ENCODE measurements around the gene CAMTA1. TPM values are rescaled to one million over a fixed set of nuclear protein-coding genes. Genes with fewer than 3 reads are reported as not detected.
"Not testable (repeated sequence)": the region's sequence is repeated elsewhere in the genome, so short reads cannot be mapped to it uniquely, and the experiment has no call there.

Gene CAMTA1
- total and polyA plus RNA-seq, 4 donors, result 18.0 to 93.5 (median 35.8) TPM

DNA sequence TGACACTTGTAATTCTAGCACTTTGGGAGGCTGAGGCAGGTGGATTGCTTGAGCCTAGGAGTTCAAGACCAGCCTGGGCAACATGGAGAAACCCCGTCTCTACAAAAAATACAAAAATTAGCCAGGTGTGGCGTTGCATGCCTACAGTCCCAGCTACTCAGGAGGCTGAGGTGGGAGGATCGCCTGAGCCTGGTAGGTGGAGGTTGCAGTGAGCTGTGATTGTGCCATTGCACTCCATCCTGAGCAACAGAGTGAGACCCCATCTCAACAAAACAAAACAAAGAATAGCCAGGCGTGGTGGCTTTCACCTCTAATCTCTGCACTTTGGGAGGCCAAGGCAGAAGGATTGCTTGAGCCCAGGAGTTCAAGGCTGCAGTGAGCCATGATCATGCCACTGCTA is 922.8 kb downstream of the CAMTA1 start:
- H3K27me3 ChIP-seq (ENCODE audit: control insufficient read depth in 4 of 4, insufficient read depth in 4 of 4, low read length in 3 of 4); DNase-seq (ENCODE audit: low spot score); H3K9ac ChIP-seq (ENCODE audit: low read depth in 1 of 2, low read length in 2 of 2); H3K9me3 ChIP-seq (ENCODE audit: control insufficient read depth in 4 of 4, low read length in 3 of 4); H3K27ac ChIP-seq (ENCODE audit: low read depth in 1 of 2, low read length in 2 of 2); H3K36me3 ChIP-seq (ENCODE audit: control insufficient read depth in 4 of 4, insufficient read depth in 3 of 4, low read depth in 1 of 4, low read length in 3 of 4); H3K4me3 ChIP-seq (ENCODE audit: low read depth in 1 of 3, low read length in 3 of 3): not testable (repeated sequence)
- H3K4me1 ChIP-seq (ENCODE audit: control insufficient read depth in 4 of 4, insufficient read depth in 4 of 4, low read length in 3 of 4), result peaks cover 0 to 17% (median 6%) of the 10 kb centered on the region in 4 donors
- WGBS, result 92% methylated on average over 4 of the region's 4 CpGs

DNA sequence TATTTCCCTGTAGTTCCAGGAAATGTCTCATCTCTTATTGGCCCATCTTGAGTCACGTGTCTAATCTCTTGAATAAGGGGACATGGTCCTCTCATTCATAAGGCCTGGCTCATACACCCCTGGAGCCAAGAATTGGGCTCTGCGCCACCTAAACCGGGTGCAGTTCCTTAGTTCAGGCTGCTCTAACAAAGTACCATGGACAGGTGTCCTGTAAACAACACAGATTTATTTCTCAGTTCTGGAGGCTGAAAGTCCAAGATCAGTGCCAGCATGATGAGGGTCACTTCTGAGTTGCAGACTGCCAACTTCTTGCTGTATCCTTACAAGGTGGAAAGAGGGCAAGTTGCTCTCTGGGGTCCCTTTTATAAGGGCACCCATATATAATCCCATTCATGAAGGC is 925.6 kb downstream of the CAMTA1 start:
- Histone ChIP-seq H3K9me3 (ENCODE audit: control insufficient read depth in 4 of 4, low read length in 3 of 4) (no peaks in the 10 kb centered on the region), H3K4me1 (ENCODE audit: control insufficient read depth in 4 of 4, insufficient read depth in 4 of 4, low read length in 3 of 4) (no peaks in the 10 kb centered on the region), H3K36me3 (ENCODE audit: control insufficient read depth in 4 of 4, insufficient read depth in 3 of 4, low read depth in 1 of 4, low read length in 3 of 4) (no peaks in the 10 kb centered on the region), H3K27ac (ENCODE audit: low read depth in 1 of 2, low read length in 2 of 2) (no peak overlapping the region), H3K9ac (ENCODE audit: low read depth in 1 of 2, low read length in 2 of 2) (no peak overlapping the region), H3K27me3 (ENCODE audit: control insufficient read depth in 4 of 4, insufficient read depth in 4 of 4, low read length in 3 of 4) (peaks cover 0 to 3% (median 1%) of the 10 kb centered on the region in 4 donors), H3K4me3 (ENCODE audit: low read depth in 1 of 3, low read length in 3 of 3) (no peak overlapping the region)
- WGBS, result 73% methylated on average over 3 of the region's 3 CpGs
- no peak for DNase-seq (ENCODE audit: low spot score)
- TF ChIP-seq, protein P1, sequence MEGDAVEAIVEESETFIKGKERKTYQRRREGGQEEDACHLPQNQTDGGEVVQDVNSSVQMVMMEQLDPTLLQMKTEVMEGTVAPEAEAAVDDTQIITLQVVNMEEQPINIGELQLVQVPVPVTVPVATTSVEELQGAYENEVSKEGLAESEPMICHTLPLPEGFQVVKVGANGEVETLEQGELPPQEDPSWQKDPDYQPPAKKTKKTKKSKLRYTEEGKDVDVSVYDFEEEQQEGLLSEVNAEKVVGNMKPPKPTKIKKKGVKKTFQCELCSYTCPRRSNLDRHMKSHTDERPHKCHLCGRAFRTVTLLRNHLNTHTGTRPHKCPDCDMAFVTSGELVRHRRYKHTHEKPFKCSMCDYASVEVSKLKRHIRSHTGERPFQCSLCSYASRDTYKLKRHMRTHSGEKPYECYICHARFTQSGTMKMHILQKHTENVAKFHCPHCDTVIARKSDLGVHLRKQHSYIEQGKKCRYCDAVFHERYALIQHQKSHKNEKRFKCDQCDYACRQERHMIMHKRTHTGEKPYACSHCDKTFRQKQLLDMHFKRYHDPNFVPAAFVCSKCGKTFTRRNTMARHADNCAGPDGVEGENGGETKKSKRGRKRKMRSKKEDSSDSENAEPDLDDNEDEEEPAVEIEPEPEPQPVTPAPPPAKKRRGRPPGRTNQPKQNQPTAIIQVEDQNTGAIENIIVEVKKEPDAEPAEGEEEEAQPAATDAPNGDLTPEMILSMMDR (IDR thresholded peaks at IDR 0.05; ENCODE audit: low read depth, low read length, missing input control), result no peak
- TF ChIP-seq FOXA1 (IDR thresholded peaks at IDR 0.05) (no peak), SP1 (IDR thresholded peaks at IDR 0.05) (no peak), HNF4A (conservative IDR thresholded peaks at IDR 0.05) (no peak), GABPA (IDR thresholded peaks at IDR 0.05 in 1 of 2, conservative IDR thresholded peaks at IDR 0.05 in 1 of 2) (no peak), RXRA (IDR thresholded peaks at IDR 0.05) (no peak), NR2F2 (IDR thresholded peaks at IDR 0.05) (no peak), FOXA2 (IDR thresholded peaks at IDR 0.05) (no peak), TAF1 (conservative IDR thresholded peaks at IDR 0.05) (no peak), JUND (IDR thresholded peaks at IDR 0.05) (no peak), RAD21 (IDR thresholded peaks at IDR 0.05) (no peak)
- TF ChIP-seq, protein P2, sequence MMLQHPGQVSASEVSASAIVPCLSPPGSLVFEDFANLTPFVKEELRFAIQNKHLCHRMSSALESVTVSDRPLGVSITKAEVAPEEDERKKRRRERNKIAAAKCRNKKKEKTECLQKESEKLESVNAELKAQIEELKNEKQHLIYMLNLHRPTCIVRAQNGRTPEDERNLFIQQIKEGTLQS (IDR thresholded peaks at IDR 0.05), result no peak
- TF ChIP-seq, protein P3, sequence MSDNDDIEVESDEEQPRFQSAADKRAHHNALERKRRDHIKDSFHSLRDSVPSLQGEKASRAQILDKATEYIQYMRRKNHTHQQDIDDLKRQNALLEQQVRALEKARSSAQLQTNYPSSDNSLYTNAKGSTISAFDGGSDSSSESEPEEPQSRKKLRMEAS (IDR thresholded peaks at IDR 0.05), result no peak
- TF ChIP-seq, protein P4, sequence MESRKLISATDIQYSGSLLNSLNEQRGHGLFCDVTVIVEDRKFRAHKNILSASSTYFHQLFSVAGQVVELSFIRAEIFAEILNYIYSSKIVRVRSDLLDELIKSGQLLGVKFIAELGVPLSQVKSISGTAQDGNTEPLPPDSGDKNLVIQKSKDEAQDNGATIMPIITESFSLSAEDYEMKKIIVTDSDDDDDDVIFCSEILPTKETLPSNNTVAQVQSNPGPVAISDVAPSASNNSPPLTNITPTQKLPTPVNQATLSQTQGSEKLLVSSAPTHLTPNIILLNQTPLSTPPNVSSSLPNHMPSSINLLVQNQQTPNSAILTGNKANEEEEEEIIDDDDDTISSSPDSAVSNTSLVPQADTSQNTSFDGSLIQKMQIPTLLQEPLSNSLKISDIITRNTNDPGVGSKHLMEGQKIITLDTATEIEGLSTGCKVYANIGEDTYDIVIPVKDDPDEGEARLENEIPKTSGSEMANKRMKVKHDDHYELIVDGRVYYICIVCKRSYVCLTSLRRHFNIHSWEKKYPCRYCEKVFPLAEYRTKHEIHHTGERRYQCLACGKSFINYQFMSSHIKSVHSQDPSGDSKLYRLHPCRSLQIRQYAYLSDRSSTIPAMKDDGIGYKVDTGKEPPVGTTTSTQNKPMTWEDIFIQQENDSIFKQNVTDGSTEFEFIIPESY (IDR thresholded peaks at IDR 0.05), result no peak
- TF ChIP-seq, protein P5, sequence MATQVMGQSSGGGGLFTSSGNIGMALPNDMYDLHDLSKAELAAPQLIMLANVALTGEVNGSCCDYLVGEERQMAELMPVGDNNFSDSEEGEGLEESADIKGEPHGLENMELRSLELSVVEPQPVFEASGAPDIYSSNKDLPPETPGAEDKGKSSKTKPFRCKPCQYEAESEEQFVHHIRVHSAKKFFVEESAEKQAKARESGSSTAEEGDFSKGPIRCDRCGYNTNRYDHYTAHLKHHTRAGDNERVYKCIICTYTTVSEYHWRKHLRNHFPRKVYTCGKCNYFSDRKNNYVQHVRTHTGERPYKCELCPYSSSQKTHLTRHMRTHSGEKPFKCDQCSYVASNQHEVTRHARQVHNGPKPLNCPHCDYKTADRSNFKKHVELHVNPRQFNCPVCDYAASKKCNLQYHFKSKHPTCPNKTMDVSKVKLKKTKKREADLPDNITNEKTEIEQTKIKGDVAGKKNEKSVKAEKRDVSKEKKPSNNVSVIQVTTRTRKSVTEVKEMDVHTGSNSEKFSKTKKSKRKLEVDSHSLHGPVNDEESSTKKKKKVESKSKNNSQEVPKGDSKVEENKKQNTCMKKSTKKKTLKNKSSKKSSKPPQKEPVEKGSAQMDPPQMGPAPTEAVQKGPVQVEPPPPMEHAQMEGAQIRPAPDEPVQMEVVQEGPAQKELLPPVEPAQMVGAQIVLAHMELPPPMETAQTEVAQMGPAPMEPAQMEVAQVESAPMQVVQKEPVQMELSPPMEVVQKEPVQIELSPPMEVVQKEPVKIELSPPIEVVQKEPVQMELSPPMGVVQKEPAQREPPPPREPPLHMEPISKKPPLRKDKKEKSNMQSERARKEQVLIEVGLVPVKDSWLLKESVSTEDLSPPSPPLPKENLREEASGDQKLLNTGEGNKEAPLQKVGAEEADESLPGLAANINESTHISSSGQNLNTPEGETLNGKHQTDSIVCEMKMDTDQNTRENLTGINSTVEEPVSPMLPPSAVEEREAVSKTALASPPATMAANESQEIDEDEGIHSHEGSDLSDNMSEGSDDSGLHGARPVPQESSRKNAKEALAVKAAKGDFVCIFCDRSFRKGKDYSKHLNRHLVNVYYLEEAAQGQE (IDR thresholded peaks at IDR 0.05), result no peak

Measured in liver (tissue), 9 donors.